Measurements from ENCODE around the gene GGA3. TPM values are rescaled to one million over a fixed set of nuclear protein-coding genes. Genes with fewer than 3 reads are reported as not detected.

The GGA3 gene
- total RNA-seq, 2 donors from 2014 or later: 32.5 to 48.4 TPM

DNA sequence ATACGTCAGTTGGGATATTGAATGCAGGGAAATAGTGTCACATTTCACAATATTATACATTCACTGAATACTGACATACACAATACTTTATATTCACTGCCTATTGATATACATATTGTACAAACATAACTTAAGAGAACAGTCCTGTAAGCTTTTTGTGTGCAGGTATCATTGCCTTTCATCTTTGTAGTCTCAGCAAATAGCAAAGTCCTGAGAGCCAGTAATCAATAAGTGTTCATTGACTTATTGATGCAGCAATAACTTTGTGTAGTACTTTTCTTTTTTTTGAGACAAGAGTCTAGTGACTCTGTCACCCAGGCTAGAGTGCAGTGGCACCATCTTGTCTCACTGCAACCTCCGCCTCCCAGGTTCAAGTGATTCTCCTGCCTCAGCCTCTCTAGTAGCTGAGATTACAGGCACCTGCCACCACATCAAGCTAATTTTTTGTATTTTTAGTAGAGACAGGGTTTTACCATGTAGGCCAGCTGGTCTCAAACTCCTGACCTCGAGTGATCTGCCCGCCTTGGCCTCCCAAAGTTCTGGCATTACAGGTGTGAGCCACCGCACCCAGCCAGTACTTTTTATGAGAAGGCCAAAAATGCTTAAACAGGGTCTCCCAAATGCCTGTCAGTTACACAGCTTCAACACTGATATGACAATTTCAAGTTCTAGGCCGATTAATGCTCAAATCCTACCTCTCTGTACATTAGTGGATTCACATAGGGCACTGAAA is 61.4 kb downstream of the GGA3 start:
- no peak overlapping the region for H3K4me3 ChIP-seq
- DNase-seq: no peak
- intact Hi-C loops (cut with DNase I): loop anchor here (5.0 kb wide), 3 partner anchors 88 to 238 kb away; no protein-coding TSS in a partner anchor
- TF ChIP-seq, protein P1, sequence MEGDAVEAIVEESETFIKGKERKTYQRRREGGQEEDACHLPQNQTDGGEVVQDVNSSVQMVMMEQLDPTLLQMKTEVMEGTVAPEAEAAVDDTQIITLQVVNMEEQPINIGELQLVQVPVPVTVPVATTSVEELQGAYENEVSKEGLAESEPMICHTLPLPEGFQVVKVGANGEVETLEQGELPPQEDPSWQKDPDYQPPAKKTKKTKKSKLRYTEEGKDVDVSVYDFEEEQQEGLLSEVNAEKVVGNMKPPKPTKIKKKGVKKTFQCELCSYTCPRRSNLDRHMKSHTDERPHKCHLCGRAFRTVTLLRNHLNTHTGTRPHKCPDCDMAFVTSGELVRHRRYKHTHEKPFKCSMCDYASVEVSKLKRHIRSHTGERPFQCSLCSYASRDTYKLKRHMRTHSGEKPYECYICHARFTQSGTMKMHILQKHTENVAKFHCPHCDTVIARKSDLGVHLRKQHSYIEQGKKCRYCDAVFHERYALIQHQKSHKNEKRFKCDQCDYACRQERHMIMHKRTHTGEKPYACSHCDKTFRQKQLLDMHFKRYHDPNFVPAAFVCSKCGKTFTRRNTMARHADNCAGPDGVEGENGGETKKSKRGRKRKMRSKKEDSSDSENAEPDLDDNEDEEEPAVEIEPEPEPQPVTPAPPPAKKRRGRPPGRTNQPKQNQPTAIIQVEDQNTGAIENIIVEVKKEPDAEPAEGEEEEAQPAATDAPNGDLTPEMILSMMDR (IDR thresholded peaks at IDR 0.05): no peak
- no peaks in the 10 kb centered on the region for H3K4me1 ChIP-seq
- H3K27me3 ChIP-seq: no peaks in the 10 kb centered on the region
- no peaks in the 10 kb centered on the region for H3K9me3 ChIP-seq
- H3K36me3 ChIP-seq: no peaks in the 10 kb centered on the region
- H3K27ac ChIP-seq: no peak overlapping the region
- no peak overlapping the region for H3K9ac ChIP-seq (ENCODE audit: low read depth in 2 of 2, low read length in 2 of 2)

DNA sequence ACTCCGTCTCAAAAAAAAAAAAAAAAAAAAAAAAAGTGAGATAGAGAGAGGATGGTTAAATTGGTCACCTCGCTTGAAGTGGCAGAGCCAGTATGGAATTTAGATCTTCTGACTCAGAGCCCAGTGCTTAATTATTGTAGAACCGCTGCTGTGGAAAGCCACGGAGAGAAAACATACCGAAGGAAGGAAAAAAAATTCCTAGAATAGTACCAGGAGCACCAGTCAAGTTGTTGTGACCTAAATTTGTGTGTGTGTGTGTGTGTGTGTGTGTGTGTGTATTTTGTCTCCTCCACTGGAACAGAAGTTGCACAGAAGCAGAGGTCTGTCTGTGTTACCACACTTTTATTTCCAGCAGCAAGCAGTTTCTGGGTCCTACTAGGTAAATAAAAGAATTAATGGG is 66.5 kb downstream of the GGA3 start:
- intact Hi-C loops (cut with DNase I): no loop called here
- no peaks in the 10 kb centered on the region for H3K36me3 ChIP-seq
- TF ChIP-seq, protein P1 (IDR thresholded peaks at IDR 0.05): no peak

DNA sequence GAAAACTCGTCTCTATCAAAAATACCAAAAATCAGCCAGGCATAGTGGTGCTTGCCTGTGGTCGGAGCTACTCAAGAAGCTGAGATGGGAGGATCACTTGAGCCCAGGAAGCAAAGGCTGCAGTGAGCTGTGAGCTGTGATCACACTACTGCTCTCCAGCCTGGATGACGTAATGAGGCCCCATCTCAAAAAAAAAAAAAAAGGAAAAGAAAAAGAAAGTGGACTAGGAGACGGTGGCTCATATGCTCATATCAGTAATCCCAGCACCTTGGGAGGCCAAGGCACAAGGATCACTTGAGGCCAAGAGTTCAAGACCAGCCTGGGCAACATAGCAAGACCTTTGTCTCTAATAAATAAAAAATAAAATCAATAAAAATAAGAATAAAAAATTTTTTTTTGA is 69.8 kb downstream of the GGA3 start:
- no peak for DNase-seq
- Histone ChIP-seq H3K27me3 (no peaks in the 10 kb centered on the region), H3K27ac (no peak overlapping the region), H3K9ac (ENCODE audit: low read depth in 2 of 2, low read length in 2 of 2) (no peak overlapping the region), H3K4me1 (no peaks in the 10 kb centered on the region), H3K36me3 (no peaks in the 10 kb centered on the region), H3K9me3 (no peaks in the 10 kb centered on the region), H3K4me3 (no peak overlapping the region)
- TF ChIP-seq, protein P1 (IDR thresholded peaks at IDR 0.05): no peak
- intact Hi-C loops (cut with DNase I): no loop called here

More for the DNA sequence above, 66.5 kb downstream of the GGA3 start:
- Histone ChIP-seq H3K9ac (ENCODE audit: low read depth in 2 of 2, low read length in 2 of 2) (no peak overlapping the region), H3K4me1 (no peaks in the 10 kb centered on the region), H3K9me3 (no peaks in the 10 kb centered on the region), H3K4me3 (no peak overlapping the region), H3K27me3 (no peaks in the 10 kb centered on the region), H3K27ac (no peak overlapping the region)
- DNase-seq: no peak

DNA sequence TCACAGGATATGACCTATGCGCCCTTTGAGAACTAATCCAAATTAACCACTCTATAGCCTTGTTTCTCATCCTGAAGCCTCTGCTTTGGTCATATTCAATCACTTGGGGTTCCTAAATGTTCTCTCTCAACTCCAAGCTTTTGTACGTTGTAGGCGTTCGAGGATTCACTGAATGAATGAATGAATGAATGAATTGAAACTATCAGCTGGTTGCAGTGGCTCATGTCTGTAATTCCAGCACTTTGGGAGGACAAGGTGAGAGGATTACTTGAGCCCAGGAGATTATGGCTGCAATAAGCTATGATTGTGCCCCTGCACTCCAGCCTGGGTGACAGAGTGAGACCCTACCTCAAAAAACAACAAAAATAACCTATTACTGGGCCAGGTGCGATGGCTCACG is 72.8 kb downstream of the GGA3 start:
- Histone ChIP-seq H3K27ac (no peak overlapping the region), H3K4me3 (no peak overlapping the region), H3K36me3 (no peaks in the 10 kb centered on the region), H3K27me3 (no peaks in the 10 kb centered on the region), H3K9me3 (no peaks in the 10 kb centered on the region), H3K4me1 (no peaks in the 10 kb centered on the region), H3K9ac (ENCODE audit: low read depth in 2 of 2, low read length in 2 of 2) (no peak overlapping the region)
- no peak for DNase-seq
- intact Hi-C loops (cut with DNase I): no loop called here
- TF ChIP-seq, protein P1 (IDR thresholded peaks at IDR 0.05): no peak

Other genes with a start within 250 kb of the GGA3 start
- 10 to 100 TPM; 27.2 to 50.1 TPM for gene MRPL58, start 248.9 kb downstream of the GGA3 start, total RNA-seq
- 100 to 1,000 TPM; 302 to 371 TPM for gene ATP5PD, start 214.6 kb downstream of the GGA3 start, total RNA-seq
- gene KCTD2, start 214.4 kb downstream of the GGA3 start, total RNA-seq: 10 to 100 TPM; 14.8 to 18.1 TPM
- gene SLC16A5, start 173.7 kb downstream of the GGA3 start, total RNA-seq: 10 to 100 TPM; 19.4 to 50.1 TPM
- gene ARMC7, start 151.6 kb downstream of the GGA3 start, total RNA-seq: 10 to 100 TPM; 20.5 to 20.7 TPM
- gene NT5C, start 129.9 kb downstream of the GGA3 start, total RNA-seq: 10 to 100 TPM; 72.3 to 94.9 TPM
- 100 to 1,000 TPM; 227 to 367 TPM for gene JPT1, start 107.1 kb downstream of the GGA3 start, total RNA-seq
- 100 to 1,000 TPM; 298 to 319 TPM for gene SUMO2, start 78.6 kb downstream of the GGA3 start, total RNA-seq
- gene NUP85, start 55.9 kb downstream of the GGA3 start, total RNA-seq: 10 to 100 TPM; 42.2 to 86.8 TPM
- gene MRPS7, start 273 bp upstream of the GGA3 start, total RNA-seq: 100 to 1,000 TPM in 1 of 2 donors, 10 to 100 TPM in 1; 62.9 to 118 TPM
- gene MIF4GD, start 9.6 kb upstream of the GGA3 start, total RNA-seq: 10 to 100 TPM; 18.5 to 19.2 TPM
- gene SLC25A19, start 27.8 kb upstream of the GGA3 start, total RNA-seq: 10 to 100 TPM in 1 of 2 donors, 1 to 10 TPM in 1; 9.8 to 24.8 TPM
- gene GRB2, start 144.1 kb upstream of the GGA3 start, total RNA-seq: 100 to 1,000 TPM; 117 to 126 TPM
- 10 to 100 TPM; 88.3 to 95.7 TPM for gene TMEM94, start 195.0 kb upstream of the GGA3 start, total RNA-seq

Measured in colonic mucosa (tissue), 4 donors.